HCT116 (cell line): ENCODE measurements around the gene PYGL. TPM values are rescaled to one million over a fixed set of nuclear protein-coding genes. Genes with fewer than 3 reads are reported as not detected.

Source experiments
- ATAC-seq: fragments of 200-7000 bp; cut with Tn5 transposase; 2 replicates; pipeline ENCODE4 v1.9.1; 2020; ENCODE audit warnings: mild to moderate bottlenecking, moderate library complexity
- BruUV-seq: library from RNA; stranded (reverse); fragments of 400-500 nt; replicated peaks from 2 replicates; lab custom pipeline; 2021; lab: Mats Ljungman, UMichigan
- CTCF ChIA-PET: fragments of 300-600 bp; sonication (Branson Sonifier 250); formaldehyde crosslinking; loops from one replicate; lab custom pipeline; 2021; ENCODE audit warnings: antibody characterized with exemption; lab: Charles Lee
- POLR2A ChIA-PET: fragments of 300-600, 350-600 bp; sonication (Branson Sonifier 250); formaldehyde crosslinking; loops from one replicate; lab custom pipeline; 2021; ENCODE audit warnings: antibody characterized with exemption; lab: Charles Lee
- RAD21 ChIA-PET, 2 experiments: fragments of 300-600 bp; sonication (Branson Sonifier 250); formaldehyde crosslinking; loops; one replicate each; lab custom pipeline; 2023; ENCODE audit warnings: low total read pairs in 2 of 2; ENCODE audit not compliant: uncharacterized antibody in 2 of 2, unreplicated experiment in 2 of 2, low non-redundant PET in 1 of 2; lab: Charles Lee
- DNase-seq: peaks from one replicate; pipeline ENCODE4 v3.0.0-alpha.2; 2010; ENCODE audit warnings: low read depth, low spot score
- H2AFZ ChIP-seq: fragments of 200-600 bp; shearing (Covaris generic), sonication (generic); 2 replicates; pipeline ENCODE4 v1.6.1; 2017; ENCODE audit warnings: low read depth, mixed run types, mixed read lengths, antibody characterized with exemption, low read length; ENCODE audit not compliant: poor library complexity, severe bottlenecking
- H3K27ac ChIP-seq: 2 replicates; pipeline ENCODE4 v1.5.1; 2012; ENCODE audit warnings: low read depth, low read length
- H3K27me3 ChIP-seq: fragments of 200-600 bp; sonication (generic); 2 replicates; pipeline ENCODE4 v1.6.1; 2016; ENCODE audit warnings: mixed run types, low read length, mixed read lengths; ENCODE audit not compliant: insufficient read depth
- H3K36me3 ChIP-seq, 2 experiments: fragments of 200-500 bp in 1 of 2; fragments of 200-600 bp in 1 of 2; sonication (Bioruptor generic) in 1 of 2; sonication (generic) in 1 of 2; 2 replicates each; pipeline versions ENCODE4 v1.5.1 to v1.6.1; 2014 to 2016; ENCODE audit warnings: low read length in 2 of 2, inconsistent platforms in 1 of 2, mixed read lengths in 1 of 2, mixed run types in 1 of 2; ENCODE audit not compliant: insufficient read depth in 2 of 2, control insufficient read depth in 1 of 2
- H3K4me1 ChIP-seq, 2 experiments: fragments of 200-600 bp in 1 of 2; sonication (generic) in 1 of 2; 2 replicates each; pipeline versions ENCODE4 v1.5.1 to v1.6.1; 2012 to 2017; ENCODE audit warnings: low read length in 2 of 2, inconsistent platforms in 1 of 2, mild to moderate bottlenecking in 1 of 2, mixed read lengths in 1 of 2, mixed run types in 1 of 2, moderate library complexity in 1 of 2; ENCODE audit not compliant: insufficient read depth in 2 of 2, control insufficient read depth in 1 of 2
- H3K4me2 ChIP-seq: fragments of 200-600 bp; sonication (generic); 2 replicates; pipeline ENCODE4 v1.6.1; 2017; ENCODE audit warnings: mixed run types, low read length, mixed read lengths
- H3K4me3 ChIP-seq, 2 experiments: fragments of 200-600 bp in 1 of 2; sonication (generic) in 1 of 2; replicated peaks in 1 of 2; 2 replicates each; pipeline ENCODE4 v1.5.1; 2011 to 2016; ENCODE audit warnings: low read length in 2 of 2, control low read depth in 1 of 2, low read depth in 1 of 2, mild to moderate bottlenecking in 1 of 2, mixed read lengths in 1 of 2, mixed run types in 1 of 2
- H3K79me2 ChIP-seq: fragments of 200-600 bp; sonication (generic); 2 replicates; pipeline ENCODE4 v1.6.1; 2017; ENCODE audit warnings: mild to moderate bottlenecking, mixed run types, low read length, moderate library complexity, mixed read lengths; ENCODE audit not compliant: insufficient read depth
- H3K9ac ChIP-seq: fragments of 200-600 bp; sonication (generic); 2 replicates; pipeline ENCODE4 v1.6.1; 2016; ENCODE audit warnings: low read length, mixed read lengths
- H3K9me2 ChIP-seq: fragments of 200-600 bp; sonication (generic), shearing (Covaris generic); 2 replicates; pipeline ENCODE4 v1.6.1; 2017; ENCODE audit warnings: mixed run types, mild to moderate bottlenecking, moderate library complexity; ENCODE audit not compliant: insufficient read depth
- H3K9me3 ChIP-seq, 2 experiments: fragments of 200-500 bp in 1 of 2; fragments of 200-600 bp in 1 of 2; sonication (Bioruptor generic) in 1 of 2; sonication (generic) in 1 of 2; 2 replicates each; pipeline ENCODE4 v1.6.1; 2014 to 2017; ENCODE audit warnings: low read length in 2 of 2, mixed read lengths in 2 of 2, inconsistent platforms in 1 of 2, low read depth in 1 of 2, mild to moderate bottlenecking in 1 of 2, mixed run types in 1 of 2, moderate library complexity in 1 of 2; ENCODE audit not compliant: control insufficient read depth in 1 of 2, insufficient read depth in 1 of 2
- H4K20me1 ChIP-seq: fragments of 200-600 bp; sonication (generic), shearing (Covaris generic); 2 replicates; pipeline ENCODE4 v1.6.1; 2017; ENCODE audit warnings: mixed run types, mild to moderate bottlenecking, moderate library complexity; ENCODE audit not compliant: insufficient read depth
- CEBPB ChIP-seq: IDR thresholded peaks from 2 replicates; pipeline ENCODE4 v1.6.1; 2012; ENCODE audit warnings: low read depth
- EGR1 ChIP-seq: IDR thresholded peaks from 2 replicates; pipeline ENCODE4 v1.6.1; 2012; ENCODE audit warnings: low read depth
- ELF1 ChIP-seq: IDR thresholded peaks from 2 replicates; pipeline ENCODE4 v1.6.1; 2012; ENCODE audit warnings: low read depth, borderline replicate concordance
- FOSL1 ChIP-seq: IDR thresholded peaks from 2 replicates; pipeline ENCODE4 v1.6.1; 2012; ENCODE audit warnings: low read depth
- POLR2AphosphoS5 ChIP-seq: IDR thresholded peaks from 2 replicates; pipeline ENCODE4 v1.6.1; 2011; ENCODE audit warnings: mild to moderate bottlenecking, low read depth, low read length, moderate library complexity
- SRF ChIP-seq: IDR thresholded peaks from 2 replicates; pipeline ENCODE4 v1.6.1; 2012; ENCODE audit warnings: low read depth
- ZFX ChIP-seq: fragments of 450-650 bp; IDR thresholded peaks from 2 replicates; pipeline ENCODE4 v1.6.1; 2017
- ZNF274 ChIP-seq: fragments of 200-500 bp; sonication (Bioruptor generic); IDR thresholded peaks from 2 replicates; pipeline ENCODE4 v1.6.1; 2014; ENCODE audit warnings: mild to moderate bottlenecking, low read depth, low read length, inconsistent platforms
- intact Hi-C: fragments of 100-400 bp; cut with micrococcal nuclease; formaldehyde crosslinking; loops from 2 replicates; pipeline ENCODE4 v1.10.0; 2022
- total RNA-seq: library from RNA; stranded (reverse); gene quantifications from one replicate; pipeline ENCODE4 v1.2.1, GENCODE V29; 2021; ENCODE audit not compliant: unreplicated experiment
- TF ChIP-seq, protein P1 (sequence below): IDR thresholded peaks from 2 replicates; pipeline ENCODE4 v1.6.1; 2012
- TF ChIP-seq, protein P2 (sequence below): IDR thresholded peaks from 2 replicates; pipeline ENCODE4 v1.6.1; 2012; ENCODE audit warnings: low read depth

PYGL gene
- total RNA-seq, 1 experiment from 2014 or later, result 173 TPM

DNA sequence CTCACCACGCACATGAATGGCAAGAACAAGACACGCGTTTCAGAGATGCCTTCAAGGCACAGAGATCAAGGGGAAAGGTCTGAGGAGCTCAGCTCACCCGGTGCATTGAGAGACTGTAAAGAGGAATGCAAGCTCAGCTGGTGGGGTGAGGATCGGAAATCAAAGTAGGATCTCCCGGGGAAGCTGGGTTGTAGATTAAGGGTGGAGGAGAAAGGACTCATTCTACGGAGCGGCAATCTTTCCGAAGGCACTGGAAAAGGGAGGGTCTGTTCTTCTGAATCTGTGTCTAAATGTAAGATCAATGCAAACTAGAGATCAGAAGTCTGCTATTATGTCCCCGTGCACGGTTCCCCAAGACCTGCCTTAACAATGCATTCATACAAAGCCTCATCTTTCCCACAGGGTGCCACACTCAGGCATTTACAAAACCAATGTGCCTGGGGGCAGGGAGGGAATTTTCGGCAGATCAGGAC is 41.6 kb upstream of the PYGL start:
- ChIA-PET POLR2A (no interaction called here), CTCF (no interaction called here), RAD21 (no interaction called here)
- Histone ChIP-seq H3K79me2 (no peaks in the 10 kb centered on the region), H4K20me1 (no peaks in the 10 kb centered on the region), H2AFZ (no peak overlapping the region), H3K36me3 (no peaks in the 10 kb centered on the region; a peak in 1 of 4 replicates), H3K9me3 (no peaks in the 10 kb centered on the region), H3K4me3 (no peak overlapping the region), H3K4me1 (no peaks in the 10 kb centered on the region), H3K27me3 (no peaks in the 10 kb centered on the region), H3K27ac (no peak overlapping the region), H3K9me2 (no peaks in the 10 kb centered on the region), H3K9ac (no peak overlapping the region), H3K4me2 (no peak overlapping the region)
- no peak for DNase-seq
- intact Hi-C loops, result no loop called here
- TF ChIP-seq FOSL1 (no peak), CEBPB (no peak), ZFX (no peak), POLR2AphosphoS5 (no peak), SRF (no peak)
- TF ChIP-seq, protein P1, sequence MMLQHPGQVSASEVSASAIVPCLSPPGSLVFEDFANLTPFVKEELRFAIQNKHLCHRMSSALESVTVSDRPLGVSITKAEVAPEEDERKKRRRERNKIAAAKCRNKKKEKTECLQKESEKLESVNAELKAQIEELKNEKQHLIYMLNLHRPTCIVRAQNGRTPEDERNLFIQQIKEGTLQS, result no peak
- no peak for ATAC-seq
- no TSS peak for BruUV-seq

DNA sequence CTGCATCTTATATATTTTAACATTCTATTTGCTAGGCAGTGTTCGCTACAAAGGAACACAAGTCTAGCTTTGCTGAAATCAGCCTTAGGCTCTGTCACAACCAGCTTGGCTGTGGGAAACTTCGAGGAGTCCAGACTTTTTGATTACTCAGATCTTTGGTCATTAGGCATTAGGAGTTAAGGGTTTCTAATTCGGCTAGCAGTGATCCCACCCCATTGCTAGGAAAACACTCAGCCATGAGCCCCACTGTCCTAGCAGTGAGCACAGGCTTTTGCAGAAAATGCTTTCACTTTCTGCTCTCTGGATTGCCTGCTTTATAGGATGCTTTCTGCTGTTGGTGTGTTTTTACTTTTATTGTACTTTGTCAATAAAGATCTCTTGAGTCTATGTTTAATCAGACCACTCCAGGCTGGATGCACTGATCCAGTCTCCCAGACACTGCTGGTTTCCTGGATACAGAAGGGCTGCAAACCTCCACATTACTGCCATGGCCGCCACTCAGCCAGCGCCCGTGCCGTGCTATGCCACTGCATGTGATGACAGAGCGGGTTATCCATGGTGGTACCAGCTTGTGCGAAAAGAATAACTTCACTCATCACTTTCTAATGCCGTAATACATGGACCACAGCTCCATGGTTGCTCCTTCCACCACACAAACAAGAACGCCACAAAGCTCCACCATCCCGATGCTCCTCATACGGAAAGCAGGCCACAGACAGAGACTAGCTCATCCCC is 41.0 kb upstream of the PYGL start:
- CTCF ChIA-PET, result no interaction called here
- Histone ChIP-seq H4K20me1 (no peaks in the 10 kb centered on the region), H3K9me2 (no peaks in the 10 kb centered on the region), H3K9ac (no peak overlapping the region), H3K79me2 (no peaks in the 10 kb centered on the region), H3K4me1 (no peaks in the 10 kb centered on the region), H3K4me3 (no peak overlapping the region), H2AFZ (no peak overlapping the region)
- POLR2A ChIA-PET, result no interaction called here
- ATAC-seq, result no peak
- no peak for TF ChIP-seq FOSL1
- no peak for TF ChIP-seq EGR1
- TF ChIP-seq CEBPB, result no peak
- no peak for TF ChIP-seq ELF1
- no peak for TF ChIP-seq ZFX
- TF ChIP-seq ZNF274, result no peak
- TF ChIP-seq SRF, result no peak
- no peak for TF ChIP-seq POLR2AphosphoS5
- TF ChIP-seq, protein P2, sequence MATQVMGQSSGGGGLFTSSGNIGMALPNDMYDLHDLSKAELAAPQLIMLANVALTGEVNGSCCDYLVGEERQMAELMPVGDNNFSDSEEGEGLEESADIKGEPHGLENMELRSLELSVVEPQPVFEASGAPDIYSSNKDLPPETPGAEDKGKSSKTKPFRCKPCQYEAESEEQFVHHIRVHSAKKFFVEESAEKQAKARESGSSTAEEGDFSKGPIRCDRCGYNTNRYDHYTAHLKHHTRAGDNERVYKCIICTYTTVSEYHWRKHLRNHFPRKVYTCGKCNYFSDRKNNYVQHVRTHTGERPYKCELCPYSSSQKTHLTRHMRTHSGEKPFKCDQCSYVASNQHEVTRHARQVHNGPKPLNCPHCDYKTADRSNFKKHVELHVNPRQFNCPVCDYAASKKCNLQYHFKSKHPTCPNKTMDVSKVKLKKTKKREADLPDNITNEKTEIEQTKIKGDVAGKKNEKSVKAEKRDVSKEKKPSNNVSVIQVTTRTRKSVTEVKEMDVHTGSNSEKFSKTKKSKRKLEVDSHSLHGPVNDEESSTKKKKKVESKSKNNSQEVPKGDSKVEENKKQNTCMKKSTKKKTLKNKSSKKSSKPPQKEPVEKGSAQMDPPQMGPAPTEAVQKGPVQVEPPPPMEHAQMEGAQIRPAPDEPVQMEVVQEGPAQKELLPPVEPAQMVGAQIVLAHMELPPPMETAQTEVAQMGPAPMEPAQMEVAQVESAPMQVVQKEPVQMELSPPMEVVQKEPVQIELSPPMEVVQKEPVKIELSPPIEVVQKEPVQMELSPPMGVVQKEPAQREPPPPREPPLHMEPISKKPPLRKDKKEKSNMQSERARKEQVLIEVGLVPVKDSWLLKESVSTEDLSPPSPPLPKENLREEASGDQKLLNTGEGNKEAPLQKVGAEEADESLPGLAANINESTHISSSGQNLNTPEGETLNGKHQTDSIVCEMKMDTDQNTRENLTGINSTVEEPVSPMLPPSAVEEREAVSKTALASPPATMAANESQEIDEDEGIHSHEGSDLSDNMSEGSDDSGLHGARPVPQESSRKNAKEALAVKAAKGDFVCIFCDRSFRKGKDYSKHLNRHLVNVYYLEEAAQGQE, result no peak
- TF ChIP-seq, all 23 proteins: peak for 0
- H3K36me3 ChIP-seq, result no peaks in the 10 kb centered on the region; a peak in 1 of 4 replicates
- RAD21 ChIA-PET, result no interaction called here
- BruUV-seq, result no TSS peak
- H3K27me3 ChIP-seq, result no peaks in the 10 kb centered on the region
- H3K4me2 ChIP-seq, result no peak overlapping the region
- no peak for DNase-seq
- H3K27ac ChIP-seq, result no peak overlapping the region
- no peaks in the 10 kb centered on the region for H3K9me3 ChIP-seq
- intact Hi-C loops, result no loop called here
